ENCODE data around the gene NSUN5.
"Not testable (repeated sequence)": the region's sequence is repeated elsewhere in the genome, so short reads cannot be mapped to it uniquely, and the experiment has no call there.

Gene NSUN5

GRCh38 chr7:73266719-73267368 is 41.8 kb downstream of the NSUN5 start:
- DNase-seq = not testable (repeated sequence)

- peak in 1 of 2 donors; percentile 58 for DNase-seq
Measured at GRCh38 chr7:73262416-73262815, 46.2 kb downstream of the NSUN5 start.
